ENCODE data around the gene SLC15A4. TPM values are rescaled to one million over a fixed set of nuclear protein-coding genes. Genes with fewer than 3 reads are reported as not detected.
"Not testable (repeated sequence)": the region's sequence is repeated elsewhere in the genome, so short reads cannot be mapped to it uniquely, and the experiment has no call there.

The SLC15A4 gene
- total RNA-seq, 1 experiment from 2014 or later: 21.6 TPM

- Histone ChIP-seq H2BK15ac (ENCODE audit: low read depth, low read length) (no peak overlapping the region), H3K23ac (ENCODE audit: insufficient read length, low read depth, low read length) (no peak overlapping the region), H3K79me1 (ENCODE audit: insufficient read depth, low read depth, low read length, poor library complexity, severe bottlenecking) (peaks cover 14% of the 10 kb centered on the region), H4K5ac (ENCODE audit: insufficient read length, low read depth, low read length) (no peak overlapping the region), H2AFZ (ENCODE audit: low read length) (no peak overlapping the region), H2BK120ac (ENCODE audit: low read depth, low read length, poor library complexity, severe bottlenecking) (no peak overlapping the region), H4K91ac (ENCODE audit: insufficient read length, low read depth, low read length) (no peak overlapping the region), H3K4ac (ENCODE audit: low read depth, low read length) (no peak overlapping the region), H3K18ac (ENCODE audit: insufficient read length, low read depth, low read length) (no peak overlapping the region), H2BK5ac (ENCODE audit: insufficient read length, low read length) (no peak overlapping the region), H3K27ac (ENCODE audit: insufficient read length, low read depth, low read length) (no peak overlapping the region), H3K9ac (ENCODE audit: extremely low read depth, insufficient read length, low read length) (no peak overlapping the region), H3K23me2 (ENCODE audit: insufficient read length, low read depth, low read length, poor library complexity, severe bottlenecking) (no peaks in the 10 kb centered on the region), H3K4me2 (ENCODE audit: insufficient read depth, insufficient read length, low read length) (no peak overlapping the region), H4K20me1 (ENCODE audit: control insufficient read depth, insufficient read depth, insufficient read length) (no peaks in the 10 kb centered on the region), H3K27me3 (ENCODE audit: insufficient read depth, low read length) (no peaks in the 10 kb centered on the region), H2BK20ac (ENCODE audit: low read depth, low read length, poor library complexity, severe bottlenecking) (no peak overlapping the region), H3K14ac (ENCODE audit: insufficient read depth, low read length) (no peak overlapping the region), H3K56ac (ENCODE audit: insufficient read length, low read depth, low read length) (no peak overlapping the region), H3K9me3 (ENCODE audit: control insufficient read depth, low read depth, low read length) (no peaks in the 10 kb centered on the region), H2BK12ac (ENCODE audit: insufficient read length, low read depth, low read length) (no peak overlapping the region), H4K8ac (replicated peaks; ENCODE audit: insufficient read length, low read depth, low read length) (no peak overlapping the region), H2AK5ac (ENCODE audit: insufficient read length, low read length) (no peak overlapping the region), H3K4me1 (ENCODE audit: insufficient read depth, low read length) (no peaks in the 10 kb centered on the region), H3K79me2 (ENCODE audit: insufficient read depth, low read length) (peaks cover 6% of the 10 kb centered on the region; the same call in 1 of the 2 replicates), H3T11ph (ENCODE audit: low read length) (no peak overlapping the region)
- no peak for TF ChIP-seq CTCF (conservative IDR thresholded peaks at IDR 0.05)
- WGBS (ENCODE audit: extremely low coverage, insufficient read length, low lambda C conversion rate): no CpG with 5 or more reads among the region's 9 CpGs
- Mint-ChIP-seq H3K4me1 (peaks cover 7 to 17% of the 10 kb centered on the region in 2 experiments), H3K4me3 (no peak overlapping the region), H3K27ac (peak overlapping the region in 1 of 3 experiments; percentile 60; a peak in 1 of 7 replicates), H3K9me3 (no peaks in the 10 kb centered on the region), H3K36me3 (ENCODE audit: insufficient read depth in 1 of 3, low read depth in 3 of 3) (peaks cover 21 to 54% (median 53%) of the 10 kb centered on the region in 3 experiments; a peak in 6 of 7 replicates), H3K27me3 (ENCODE audit: low read depth) (no peaks in the 10 kb centered on the region)
- no peak for DNase-seq
These were observed 17.2 kb downstream of the SLC15A4 start for GRCh38 chr12:128806573-128806972.

GRCh38 chr12:128805406-128805805 lies 18.4 kb downstream of the SLC15A4 start:
- not testable (repeated sequence) for H4K20me1 ChIP-seq (ENCODE audit: control insufficient read depth, insufficient read depth, insufficient read length); H3K79me2 ChIP-seq (ENCODE audit: insufficient read depth, low read length)

More at GRCh38 chr12:128805406-128805805, 18.4 kb downstream of the SLC15A4 start:
- H3K27me3 ChIP-seq (ENCODE audit: insufficient read depth, low read length); H4K8ac ChIP-seq (replicated peaks; ENCODE audit: insufficient read length, low read depth, low read length); H2BK15ac ChIP-seq (ENCODE audit: low read depth, low read length); H3K4me3 Mint-ChIP-seq; H3K27ac Mint-ChIP-seq; H3K9me3 Mint-ChIP-seq; H3K27me3 Mint-ChIP-seq (ENCODE audit: low read depth); H3K4me1 ChIP-seq (ENCODE audit: insufficient read depth, low read length); H2BK20ac ChIP-seq (ENCODE audit: low read depth, low read length, poor library complexity, severe bottlenecking); H4K5ac ChIP-seq (ENCODE audit: insufficient read length, low read depth, low read length); H2BK12ac ChIP-seq (ENCODE audit: insufficient read length, low read depth, low read length); H3K14ac ChIP-seq (ENCODE audit: insufficient read depth, low read length); H3K18ac ChIP-seq (ENCODE audit: insufficient read length, low read depth, low read length); H3K23me2 ChIP-seq (ENCODE audit: insufficient read length, low read depth, low read length, poor library complexity, severe bottlenecking); H2AFZ ChIP-seq (ENCODE audit: low read length); H3K4ac ChIP-seq (ENCODE audit: low read depth, low read length); H3K27ac ChIP-seq (ENCODE audit: insufficient read length, low read depth, low read length); H4K91ac ChIP-seq (ENCODE audit: insufficient read length, low read depth, low read length); H3K23ac ChIP-seq (ENCODE audit: insufficient read length, low read depth, low read length); H3K9me3 ChIP-seq (ENCODE audit: control insufficient read depth, low read depth, low read length); H2AK5ac ChIP-seq (ENCODE audit: insufficient read length, low read length); H3K9ac ChIP-seq (ENCODE audit: extremely low read depth, insufficient read length, low read length); H2BK5ac ChIP-seq (ENCODE audit: insufficient read length, low read length); H3K4me1 Mint-ChIP-seq; H3K4me2 ChIP-seq (ENCODE audit: insufficient read depth, insufficient read length, low read length); H3K79me1 ChIP-seq (ENCODE audit: insufficient read depth, low read depth, low read length, poor library complexity, severe bottlenecking); H3K56ac ChIP-seq (ENCODE audit: insufficient read length, low read depth, low read length); DNase-seq; H2BK120ac ChIP-seq (ENCODE audit: low read depth, low read length, poor library complexity, severe bottlenecking); H3T11ph ChIP-seq (ENCODE audit: low read length): not testable (repeated sequence)
- peaks cover 26 to 65% (median 64%) of the 10 kb centered on the region in 3 experiments; a peak in 6 of 7 replicates for H3K36me3 Mint-ChIP-seq (ENCODE audit: insufficient read depth in 1 of 3, low read depth in 3 of 3)
- no CpG with 5 or more reads among the region's 5 CpGs for WGBS (ENCODE audit: extremely low coverage, insufficient read length, low lambda C conversion rate)
